Ovary (tissue), 10 donors: ENCODE data around the gene NDUFB11. TPM values are rescaled to one million over a fixed set of nuclear protein-coding genes. Genes with fewer than 3 reads are reported as not detected.

ENCODE experiments used
- DNase-seq, 5 donors: peaks; one replicate each; pipeline ENCODE4 v3.0.0-alpha.2; 2019 to 2020
- H3K27ac ChIP-seq, 2 donors: fragments of 200-600 bp; one replicate each; pipeline versions ENCODE4 v1.5.1 to v1.8.0; 2019 to 2022
- H3K27me3 ChIP-seq: fragments of 200-600 bp; one replicate; pipeline ENCODE4 v1.8.0; 2022
- H3K36me3 ChIP-seq: fragments of 200-600 bp; sonication (generic); one replicate; pipeline ENCODE4 v1.5.1; 2019
- H3K4me1 ChIP-seq: one replicate; pipeline ENCODE4 v1.8.1; 2013; ENCODE audit warnings: mild to moderate bottlenecking, moderate library complexity; ENCODE audit not compliant: insufficient read depth
- H3K4me3 ChIP-seq: fragments of 200-600 bp; sonication (generic); one replicate; pipeline ENCODE4 v1.5.1; 2017
- H3K9me3 ChIP-seq, 2 donors: fragments of 200-600 bp in 1 of 2; sonication (generic) in 1 of 2; one replicate each; pipeline versions ENCODE4 v1.5.1 to v1.8.1; 2013 to 2019; ENCODE audit warnings: mild to moderate bottlenecking in 1 of 2, moderate library complexity in 1 of 2
- EP300 ChIP-seq: sonication (generic); formaldehyde crosslinking; IDR thresholded peaks from one replicate; pipeline ENCODE4 v1.6.1; 2017; ENCODE audit warnings: antibody characterized with exemption
- POLR2A ChIP-seq: fragments of 450-650 bp; IDR thresholded peaks from one replicate; pipeline ENCODE4 v1.6.1; 2017; ENCODE audit warnings: antibody characterized with exemption, mild to moderate bottlenecking, moderate library complexity
- WGBS, 3 donors: extraction: QIAGEN DNeasy Blood & Tissue Kit in 1 of 3; methylation state at CpG; one replicate each; pipeline versions ENCODE4 v1.1.5 to v1.1.7; 2013 to 2017; 5-methylcytosine and 5-hydroxymethylcytosine counted together
- intact Hi-C, 4 donors: fragments of 100-400 bp; cut with DNase I; formaldehyde crosslinking; loops; one replicate each; pipeline versions ENCODE4 v1.11.0 to v1.15.1; 2022 to 2023
- long read RNA-seq, 3 donors: library from polyadenylated mRNA in 2 of 3; unstranded in 2 of 3; transcript quantifications; one replicate each; pipeline ENCODE4 v2.0.0 and lab custom pipeline, GENCODE V29; 2021 to 2026
- polyA plus RNA-seq, 2 donors: library from polyadenylated mRNA; stranded (reverse); fragments of 200-250 nt in 1 of 2; fragments of 350-450 nt in 1 of 2; fragmentation: Illumina TruSeq in 1 of 2; extraction: RNeasy Lipid Tissue Mini Kit (QIAGEN cat#74804) in 1 of 2; gene quantifications; one replicate each; pipeline ENCODE4 v1.2.3, GENCODE V29; 2013 to 2014
- total RNA-seq, 7 donors: library from RNA; depleted of rRNA in 2 of 7; stranded (reverse); fragments of >200 nt in 2 of 7; fragmentation: NEBNext Ultra II Directional in 3 of 7; extraction: Animal tissue kit (Norgen Biotek cat#: 25700) in 3 of 7; gene quantifications; one replicate each; pipeline versions ENCODE4 v1.1.0 to v1.2.4, GENCODE V29; 2016 to 2023
- TF ChIP-seq, protein P1 (sequence below), 3 donors: fragments of 450-650 bp in 2 of 3; fragments of 200-600 bp in 1 of 3; IDR thresholded peaks; one replicate each; pipeline versions ENCODE4 v1.5.1 to v1.8.0; 2016 to 2022; ENCODE audit warnings: antibody characterized with exemption in 3 of 3, mild to moderate bottlenecking in 1 of 3
- donor health status: DM: no; HTN: no; CAD: no; lungs with moderate emphysema.
- donor health status: DM: no; HTN: no; CAD: no.
- donor health status: Bipolar disorder and iron deficiency.
- donor health status: DM: yes; HTN: yes; CAD: no.
- donor health status: DM: no; HTN: no; CAD: no.
- donor health status: DM: yes; HTN: yes; CAD: no.

Gene NDUFB11
- total RNA-seq (10 to 100 TPM; 35.8 to 82.0 (median 44.6) TPM), polyA plus RNA-seq (10 to 100 TPM; 33.9 to 45.0 TPM)
- long read RNA-seq, donor 1, transcript NDUFB11-202 (3 exons, 1,388 nt), result major isoform, 11 of 17 reads
- long read RNA-seq, donor 1, transcript NDUFB11-201 (3 exons, 948 nt), result minor isoform, 5 of 17 reads
- long read RNA-seq, donor 1, partial matches to known transcripts, result 1 of 17 reads
- long read RNA-seq, donor 1, other reads (novel, unspliced or antisense), result 0 of 17 reads
- long read RNA-seq, donor 2, transcript NDUFB11-202 (3 exons, 1,388 nt), result major isoform, 88 of 118 reads
- long read RNA-seq, donor 2, transcript NDUFB11-201 (3 exons, 948 nt), result minor isoform, 30 of 118 reads
- long read RNA-seq, donor 2, partial matches to known transcripts, result 0 of 118 reads
- long read RNA-seq, donor 2, other reads (novel, unspliced or antisense), result 0 of 118 reads
- long read RNA-seq, donor 3, transcript NDUFB11-202 (3 exons, 1,388 nt), result major isoform, 21 of 34 reads
- long read RNA-seq, donor 3, transcript NDUFB11-201 (3 exons, 948 nt), result minor isoform, 11 of 34 reads
- long read RNA-seq, donor 3, partial matches to known transcripts, result 1 of 34 reads
- long read RNA-seq, donor 3, other reads (novel, unspliced or antisense), result 1 of 34 reads

DNA sequence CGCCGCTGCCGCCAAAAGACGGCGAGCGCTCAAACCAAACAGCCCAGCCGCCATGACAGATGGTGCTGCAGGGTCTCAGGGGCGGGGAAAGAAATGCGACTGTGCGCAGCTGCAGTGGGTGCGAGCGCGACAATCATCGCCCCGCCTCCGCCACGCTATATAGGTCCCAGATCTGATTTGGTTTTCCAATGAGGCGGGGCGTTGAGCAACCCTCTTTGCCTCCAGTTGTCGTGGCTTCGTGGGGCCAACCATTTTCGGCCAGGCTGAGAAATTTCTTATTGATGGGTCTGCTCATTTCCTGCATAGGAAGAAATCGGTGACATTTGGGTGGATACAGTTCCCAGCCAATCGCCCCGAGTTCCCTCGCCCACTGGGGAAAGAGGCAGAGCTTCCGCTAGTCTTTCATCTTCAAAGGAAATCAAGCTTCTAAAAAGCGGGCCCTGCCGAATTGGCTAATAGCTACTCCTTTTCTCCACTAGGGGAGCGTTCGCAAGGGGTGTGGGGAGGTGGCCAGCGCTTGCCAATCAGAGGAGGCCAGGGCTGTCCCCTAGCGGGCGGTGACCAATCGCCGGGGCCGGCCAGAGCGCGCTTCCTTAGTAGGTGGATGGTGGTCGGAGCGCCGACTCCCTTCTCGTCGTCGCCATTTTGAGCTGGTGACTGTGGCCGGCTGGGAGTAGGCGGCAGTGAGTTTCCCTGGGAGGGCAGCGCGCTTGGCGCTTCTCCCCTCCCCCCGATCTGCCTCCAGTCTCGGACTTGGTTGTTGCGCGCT, at the start of gene NDUFB11, which contains the start of gene RBM10:
TSS of gene NDUFB11 (minus strand) at position 77 of the 769 bp plus-strand sequence. CDS start at position 54, 23 bp downstream.
TSS of gene RBM10 (plus strand) at position 596 of the 769 bp plus-strand sequence. CDS start 2,261 bp downstream, outside the sequence.
- intact Hi-C loops, result no loop called here
- DNase-seq, result peak; percentile 90 to 93 (median 90)
- TF ChIP-seq, protein P1, sequence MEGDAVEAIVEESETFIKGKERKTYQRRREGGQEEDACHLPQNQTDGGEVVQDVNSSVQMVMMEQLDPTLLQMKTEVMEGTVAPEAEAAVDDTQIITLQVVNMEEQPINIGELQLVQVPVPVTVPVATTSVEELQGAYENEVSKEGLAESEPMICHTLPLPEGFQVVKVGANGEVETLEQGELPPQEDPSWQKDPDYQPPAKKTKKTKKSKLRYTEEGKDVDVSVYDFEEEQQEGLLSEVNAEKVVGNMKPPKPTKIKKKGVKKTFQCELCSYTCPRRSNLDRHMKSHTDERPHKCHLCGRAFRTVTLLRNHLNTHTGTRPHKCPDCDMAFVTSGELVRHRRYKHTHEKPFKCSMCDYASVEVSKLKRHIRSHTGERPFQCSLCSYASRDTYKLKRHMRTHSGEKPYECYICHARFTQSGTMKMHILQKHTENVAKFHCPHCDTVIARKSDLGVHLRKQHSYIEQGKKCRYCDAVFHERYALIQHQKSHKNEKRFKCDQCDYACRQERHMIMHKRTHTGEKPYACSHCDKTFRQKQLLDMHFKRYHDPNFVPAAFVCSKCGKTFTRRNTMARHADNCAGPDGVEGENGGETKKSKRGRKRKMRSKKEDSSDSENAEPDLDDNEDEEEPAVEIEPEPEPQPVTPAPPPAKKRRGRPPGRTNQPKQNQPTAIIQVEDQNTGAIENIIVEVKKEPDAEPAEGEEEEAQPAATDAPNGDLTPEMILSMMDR (IDR thresholded peaks at IDR 0.05), result peak; percentile 75 to 91 (median 91)
- TF ChIP-seq POLR2A (peak; percentile 69), EP300 (no peak)
- Histone ChIP-seq H3K9me3 (no peaks in the 10 kb centered on the region), H3K4me1 (peaks cover 18% of the 10 kb centered on the region), H3K36me3 (no peaks in the 10 kb centered on the region), H3K4me3 (peak within 1 kb of the TSS; percentile 65), H3K27ac (peak within 1 kb of the TSS; percentile 85 to 87), H3K27me3 (no peaks in the 10 kb centered on the region)
- 29 to 38% (median 35%) methylated on average over 53 to 54 of the region's 54 CpGs for WGBS, 3 donors

- H3K9me3 ChIP-seq, result no peaks in the 10 kb centered on the region
Measured at GRCh38 chrX:47193475-47194193, 49.1 kb upstream of the NDUFB11 start, which contains the start of gene UBA1. Gene UBA1 (plus strand): TSS chrX:47193829. CDS start chrX:47198803, 4,974 bp downstream.

GRCh38 chrX:47191806-47192401, 47.4 kb upstream of the NDUFB11 start:
- no peak overlapping the region for H3K27ac ChIP-seq
- intact Hi-C loops, result loop anchor here in 2 of 4 donors (5.0 to 10.0 kb wide), 4 partner anchors 190 to 453 kb away; no protein-coding TSS in a partner anchor
- DNase-seq, result no peak
- no peaks in the 10 kb centered on the region for H3K36me3 ChIP-seq
- WGBS, 3 donors, result 63 to 75% (median 70%) methylated on average over 16 of the region's 16 CpGs
- peaks cover 4% of the 10 kb centered on the region for H3K4me1 ChIP-seq
- H3K27me3 ChIP-seq, result no peaks in the 10 kb centered on the region
- TF ChIP-seq POLR2A, result no peak
- no peaks in the 10 kb centered on the region for H3K9me3 ChIP-seq
- H3K4me3 ChIP-seq, result no peak overlapping the region

More at GRCh38 chrX:47193475-47194193, 49.1 kb upstream of the NDUFB11 start, which contains the start of gene UBA1:
- H3K4me3 ChIP-seq, result peak within 1 kb of the TSS; percentile 94
- peak within 1 kb of the TSS; percentile 84 to 87 for H3K27ac ChIP-seq
- peak; percentile 92 for TF ChIP-seq POLR2A
- TF ChIP-seq EP300, result no peak
- TF ChIP-seq, protein P1 (IDR thresholded peaks at IDR 0.05), result peak; percentile 73 to 95 (median 94)
- peaks cover 4% of the 10 kb centered on the region for H3K4me1 ChIP-seq
- peak; percentile 97 to 98 (median 97) for DNase-seq
- no peaks in the 10 kb centered on the region for H3K36me3 ChIP-seq
- intact Hi-C loops, result loop anchor here in 2 of 4 donors (5.0 to 10.0 kb wide), 4 partner anchors 189 to 451 kb away; no protein-coding TSS in a partner anchor
- WGBS, 3 donors, result 0 to 1% (median 0%) methylated on average over 50 of the region's 50 CpGs
- H3K27me3 ChIP-seq, result no peaks in the 10 kb centered on the region

DNA sequence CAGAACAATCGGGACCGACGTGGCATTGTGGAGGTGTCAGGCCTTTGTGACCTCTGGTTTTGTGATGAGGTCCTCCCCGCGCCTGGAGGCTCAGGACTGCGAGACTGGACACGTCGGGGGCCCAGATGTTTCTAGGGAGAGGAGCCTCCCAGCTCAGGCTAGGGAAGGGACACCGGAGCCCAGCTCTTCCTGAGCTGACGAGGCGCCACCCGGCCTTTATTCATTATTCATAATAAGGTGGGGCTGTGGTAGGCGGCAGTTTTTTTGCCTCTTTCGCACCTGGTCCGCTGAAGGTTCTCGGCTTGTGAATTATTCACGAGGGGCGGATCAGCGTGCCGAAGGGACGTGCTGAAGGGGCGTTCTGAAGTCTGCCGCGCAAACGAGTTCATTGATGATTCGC, 46.8 kb upstream of the NDUFB11 start:
- H3K9me3 ChIP-seq, result no peaks in the 10 kb centered on the region
- peaks cover 4% of the 10 kb centered on the region for H3K4me1 ChIP-seq
- intact Hi-C loops, result loop anchor here in 2 of 4 donors (5.0 to 10.0 kb wide), 4 partner anchors 191 to 453 kb away; no protein-coding TSS in a partner anchor
- peak overlapping the region; percentile 45 for H3K4me3 ChIP-seq
- H3K27me3 ChIP-seq, result no peaks in the 10 kb centered on the region
- no peaks in the 10 kb centered on the region for H3K36me3 ChIP-seq
- DNase-seq, result no peak
- 27 to 46% (median 29%) methylated on average over 26 of the region's 26 CpGs for WGBS, 3 donors
- no peak overlapping the region for H3K27ac ChIP-seq
- no peak for TF ChIP-seq POLR2A
- TF ChIP-seq EP300, result no peak
- TF ChIP-seq, protein P1 (IDR thresholded peaks at IDR 0.05), result no peak
